Ovary (tissue), 9 donors: ENCODE measurements around the gene PPP1R9A. TPM values are rescaled to one million over a fixed set of nuclear protein-coding genes. Genes with fewer than 3 reads are reported as not detected.

ENCODE experiments used
- DNase-seq, 5 donors: peaks; one replicate each; pipeline ENCODE4 v3.0.0-alpha.2; 2019 to 2020
- H3K27ac ChIP-seq, 2 donors: fragments of 200-600 bp; one replicate each; pipeline versions ENCODE4 v1.5.1 to v1.8.0; 2019 to 2022
- H3K27me3 ChIP-seq: fragments of 200-600 bp; one replicate; pipeline ENCODE4 v1.8.0; 2022
- H3K36me3 ChIP-seq: fragments of 200-600 bp; sonication (generic); one replicate; pipeline ENCODE4 v1.5.1; 2019
- H3K4me1 ChIP-seq: one replicate; pipeline ENCODE4 v1.8.1; 2013; ENCODE audit warnings: mild to moderate bottlenecking, moderate library complexity; ENCODE audit not compliant: insufficient read depth
- H3K4me3 ChIP-seq: fragments of 200-600 bp; sonication (generic); one replicate; pipeline ENCODE4 v1.5.1; 2017
- H3K9me3 ChIP-seq, 2 donors: fragments of 200-600 bp in 1 of 2; sonication (generic) in 1 of 2; one replicate each; pipeline versions ENCODE4 v1.5.1 to v1.8.1; 2013 to 2019; ENCODE audit warnings: mild to moderate bottlenecking in 1 of 2, moderate library complexity in 1 of 2
- CTCF ChIP-seq, 3 donors: fragments of 450-650 bp in 2 of 3; fragments of 200-600 bp in 1 of 3; IDR thresholded peaks; one replicate each; pipeline versions ENCODE4 v1.5.1 to v1.8.0; 2016 to 2022; ENCODE audit warnings: antibody characterized with exemption in 3 of 3, mild to moderate bottlenecking in 1 of 3
- EP300 ChIP-seq: sonication (generic); formaldehyde crosslinking; IDR thresholded peaks from one replicate; pipeline ENCODE4 v1.6.1; 2017; ENCODE audit warnings: antibody characterized with exemption
- POLR2A ChIP-seq: fragments of 450-650 bp; IDR thresholded peaks from one replicate; pipeline ENCODE4 v1.6.1; 2017; ENCODE audit warnings: antibody characterized with exemption, mild to moderate bottlenecking, moderate library complexity
- WGBS, 3 donors: extraction: QIAGEN DNeasy Blood & Tissue Kit in 1 of 3; methylation state at CpG; one replicate each; pipeline versions ENCODE4 v1.1.5 to v1.1.7; 2013 to 2017; 5-methylcytosine and 5-hydroxymethylcytosine counted together
- intact Hi-C, 4 donors: fragments of 100-400 bp; cut with DNase I; formaldehyde crosslinking; loops; one replicate each; pipeline versions ENCODE4 v1.11.0 to v1.15.1; 2022 to 2023
- polyA plus RNA-seq, 2 donors: library from polyadenylated mRNA; stranded (reverse); fragments of 200-250 nt in 1 of 2; fragments of 350-450 nt in 1 of 2; fragmentation: Illumina TruSeq in 1 of 2; extraction: RNeasy Lipid Tissue Mini Kit (QIAGEN cat#74804) in 1 of 2; gene quantifications; one replicate each; pipeline ENCODE4 v1.2.3, GENCODE V29; 2013 to 2014
- total RNA-seq, 7 donors: library from RNA; depleted of rRNA in 2 of 7; stranded (reverse); fragments of >200 nt in 2 of 7; fragmentation: NEBNext Ultra II Directional in 3 of 7; extraction: Animal tissue kit (Norgen Biotek cat#: 25700) in 3 of 7; gene quantifications; one replicate each; pipeline versions ENCODE4 v1.1.0 to v1.2.4, GENCODE V29; 2016 to 2023
- donor health status: DM: no; HTN: no; CAD: no; lungs with moderate emphysema.
- donor health status: DM: no; HTN: no; CAD: no.
- donor health status: Bipolar disorder and iron deficiency.
- donor health status: DM: yes; HTN: yes; CAD: no.
- donor health status: DM: no; HTN: no; CAD: no.
- donor health status: DM: yes; HTN: yes; CAD: no.

Gene PPP1R9A
- total and polyA plus RNA-seq, 9 donors: 2.4 to 32.2 (median 11.2) TPM

DNA sequence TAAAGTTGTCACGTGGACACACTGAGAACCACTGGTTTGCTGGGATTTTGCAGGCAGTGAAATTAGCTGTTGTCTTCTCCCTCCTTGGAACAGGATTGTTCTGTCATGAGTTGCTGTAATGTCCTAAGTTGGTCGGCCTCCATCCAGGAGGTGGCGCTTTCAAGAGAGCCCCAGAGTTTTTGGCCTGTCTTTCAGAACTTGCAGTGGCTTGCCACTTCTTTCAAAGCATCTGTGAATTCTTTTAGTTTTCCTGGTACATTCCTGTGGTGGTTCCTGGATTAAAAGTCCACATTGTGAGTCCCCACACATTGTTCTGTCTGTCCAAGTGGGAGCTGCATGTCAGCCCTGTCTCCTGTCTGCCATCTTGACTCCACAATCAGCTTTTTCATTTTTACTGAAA lies 283.1 kb downstream of the PPP1R9A start:
- H3K4me3 ChIP-seq: no peak overlapping the region
- WGBS, 3 donors: 94 to 99% (median 98%) methylated on average over 3 of the region's 3 CpGs
- TF ChIP-seq POLR2A: no peak
- no peak for TF ChIP-seq CTCF (IDR thresholded peaks at IDR 0.05)
- TF ChIP-seq EP300: no peak
- no peaks in the 10 kb centered on the region for H3K27me3 ChIP-seq
- H3K36me3 ChIP-seq: no peaks in the 10 kb centered on the region
- intact Hi-C loops: no loop called here
- H3K9me3 ChIP-seq: no peaks in the 10 kb centered on the region
- DNase-seq: no peak
- H3K27ac ChIP-seq: no peak overlapping the region
- H3K4me1 ChIP-seq: no peaks in the 10 kb centered on the region

DNA sequence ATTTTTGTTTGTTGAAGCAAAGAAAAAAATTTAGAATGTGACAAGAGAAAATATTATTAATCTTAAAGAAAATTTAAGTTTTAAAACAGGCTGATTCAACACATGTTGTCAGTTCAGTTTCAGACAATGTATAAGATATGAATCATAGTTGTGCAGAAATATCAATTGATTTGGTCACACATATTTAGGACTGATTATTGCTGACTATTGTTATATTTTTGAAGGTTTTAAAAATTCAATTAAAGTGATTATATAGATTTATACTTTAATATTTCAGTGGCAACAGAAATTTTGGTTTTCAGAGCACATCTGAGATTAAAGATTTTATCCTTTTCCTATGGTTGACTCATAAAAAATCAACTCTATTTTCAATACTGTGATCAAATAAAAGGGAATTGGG lies 284.4 kb downstream of the PPP1R9A start:
- H3K4me3 ChIP-seq: no peak overlapping the region
- H3K36me3 ChIP-seq: no peaks in the 10 kb centered on the region
- TF ChIP-seq POLR2A (no peak), EP300 (no peak), CTCF (IDR thresholded peaks at IDR 0.05) (no peak)
- H3K9me3 ChIP-seq: no peaks in the 10 kb centered on the region
- no peak overlapping the region for H3K27ac ChIP-seq
- no peaks in the 10 kb centered on the region for H3K27me3 ChIP-seq
- no peaks in the 10 kb centered on the region for H3K4me1 ChIP-seq
- DNase-seq: no peak
- intact Hi-C loops: no loop called here

GRCh38 chr7:95198863-95199262 lies 291.5 kb downstream of the PPP1R9A start:
- Histone ChIP-seq H3K4me1 (no peaks in the 10 kb centered on the region), H3K27ac (no peak overlapping the region), H3K36me3 (no peaks in the 10 kb centered on the region), H3K27me3 (no peaks in the 10 kb centered on the region), H3K4me3 (no peak overlapping the region), H3K9me3 (no peaks in the 10 kb centered on the region)
- DNase-seq: no peak
- 79 to 81% (median 79%) methylated on average over 1 of the region's 1 CpG for WGBS, 3 donors
- TF ChIP-seq CTCF (IDR thresholded peaks at IDR 0.05) (no peak), POLR2A (no peak), EP300 (no peak)
- intact Hi-C loops: no loop called here

DNA sequence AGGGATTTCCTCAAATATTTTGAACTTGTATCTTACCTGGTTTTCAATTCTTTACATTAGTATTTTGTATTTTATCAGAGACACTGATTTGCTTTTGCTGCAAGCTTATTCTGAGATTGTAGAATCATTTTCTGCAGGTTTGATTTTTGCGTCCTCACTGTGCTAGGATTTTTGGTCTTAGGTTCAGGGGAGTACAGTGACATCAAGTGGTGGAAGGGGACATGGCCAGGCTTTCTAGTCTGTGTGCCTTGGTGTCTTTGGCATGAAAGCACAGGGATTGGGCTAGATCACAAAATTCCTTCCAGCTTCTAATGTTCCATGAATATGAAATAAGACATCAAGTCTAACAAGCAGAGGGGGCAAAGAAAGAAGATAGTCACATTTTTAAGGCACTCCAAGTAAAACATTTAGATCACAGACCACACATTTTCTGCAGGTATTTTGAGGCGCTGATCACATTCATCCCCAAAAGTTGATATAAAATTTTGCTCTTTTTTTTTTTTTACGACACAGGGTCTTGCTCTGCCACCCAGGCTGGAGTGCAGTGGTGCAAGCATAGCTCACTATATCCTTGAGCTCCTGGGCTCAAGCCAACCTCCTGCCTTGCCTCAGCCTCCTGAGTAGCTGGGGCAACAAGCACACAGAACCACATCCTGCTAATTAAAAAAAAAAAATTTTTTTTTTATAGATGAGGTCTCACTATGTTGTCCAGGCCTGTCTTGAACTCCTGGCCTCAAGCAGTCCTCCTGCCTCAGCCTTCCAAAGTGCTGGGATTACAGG lies 292.6 kb downstream of the PPP1R9A start:
- TF ChIP-seq POLR2A: no peak
- TF ChIP-seq CTCF (IDR thresholded peaks at IDR 0.05): peak; percentile 28 to 41 (median 39)
- TF ChIP-seq EP300: no peak
- Histone ChIP-seq H3K36me3 (no peaks in the 10 kb centered on the region), H3K27me3 (no peaks in the 10 kb centered on the region), H3K4me1 (no peaks in the 10 kb centered on the region), H3K27ac (no peak overlapping the region), H3K4me3 (no peak overlapping the region), H3K9me3 (no peaks in the 10 kb centered on the region)
- DNase-seq: peak; percentile 26 to 51 (median 45)
- intact Hi-C loops: no loop called here
- WGBS, 3 donors: 60 to 63% (median 63%) methylated on average over 3 of the region's 3 CpGs
